SH-SY5Y (cell line): ENCODE measurements around the gene P3R3URF.

Source experiments
- GATA2 ChIP-seq: IDR thresholded peaks from 2 replicates; pipeline ENCODE4 v1.6.1; 2011; ENCODE audit warnings: mild to moderate bottlenecking, low read depth, low read length
- GATA3 ChIP-seq: IDR thresholded peaks from 2 replicates; pipeline ENCODE4 v1.6.1; 2011; ENCODE audit warnings: low read depth, mild to moderate bottlenecking, low read length, moderate library complexity

Gene P3R3URF

GRCh38 chr1:46133781-46134350, 42.4 kb downstream of the P3R3URF start:
- TF ChIP-seq GATA2 (no peak), GATA3 (no peak)

DNA sequence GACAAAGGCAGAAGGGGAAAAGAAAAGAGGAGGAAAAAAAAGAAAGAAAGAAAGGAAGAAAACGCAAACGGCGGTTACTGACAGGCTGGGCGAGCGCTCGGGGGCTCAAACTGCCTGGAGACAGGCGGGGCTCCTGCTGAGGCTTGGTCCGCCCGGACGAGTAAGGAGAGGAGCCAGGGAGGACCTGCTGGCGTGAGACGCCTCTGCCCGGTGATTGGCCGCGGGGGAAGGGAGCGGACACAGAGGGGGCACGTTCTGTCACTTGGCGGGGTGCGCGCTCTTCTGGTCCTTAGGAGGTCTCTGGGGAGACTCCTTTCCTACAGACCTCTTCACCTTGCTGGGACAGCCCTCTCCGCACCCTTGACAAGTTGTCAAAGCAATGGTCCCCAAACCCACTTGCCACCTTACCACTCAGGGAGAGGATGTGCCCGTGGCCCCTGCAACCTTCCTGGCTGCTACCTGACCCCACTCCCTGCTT, 43.1 kb downstream of the P3R3URF start:
- TF ChIP-seq GATA2, result no peak
- no peak for TF ChIP-seq GATA3

- TF ChIP-seq GATA2 (no peak), GATA3 (no peak)
These were observed 43.6 kb downstream of the P3R3URF start, which contains the start of gene PIK3R3 for GRCh38 chr1:46132529-46133180. Gene PIK3R3 (minus strand): TSS chr1:46132629. CDS start chr1:46131952, 677 bp downstream.

DNA sequence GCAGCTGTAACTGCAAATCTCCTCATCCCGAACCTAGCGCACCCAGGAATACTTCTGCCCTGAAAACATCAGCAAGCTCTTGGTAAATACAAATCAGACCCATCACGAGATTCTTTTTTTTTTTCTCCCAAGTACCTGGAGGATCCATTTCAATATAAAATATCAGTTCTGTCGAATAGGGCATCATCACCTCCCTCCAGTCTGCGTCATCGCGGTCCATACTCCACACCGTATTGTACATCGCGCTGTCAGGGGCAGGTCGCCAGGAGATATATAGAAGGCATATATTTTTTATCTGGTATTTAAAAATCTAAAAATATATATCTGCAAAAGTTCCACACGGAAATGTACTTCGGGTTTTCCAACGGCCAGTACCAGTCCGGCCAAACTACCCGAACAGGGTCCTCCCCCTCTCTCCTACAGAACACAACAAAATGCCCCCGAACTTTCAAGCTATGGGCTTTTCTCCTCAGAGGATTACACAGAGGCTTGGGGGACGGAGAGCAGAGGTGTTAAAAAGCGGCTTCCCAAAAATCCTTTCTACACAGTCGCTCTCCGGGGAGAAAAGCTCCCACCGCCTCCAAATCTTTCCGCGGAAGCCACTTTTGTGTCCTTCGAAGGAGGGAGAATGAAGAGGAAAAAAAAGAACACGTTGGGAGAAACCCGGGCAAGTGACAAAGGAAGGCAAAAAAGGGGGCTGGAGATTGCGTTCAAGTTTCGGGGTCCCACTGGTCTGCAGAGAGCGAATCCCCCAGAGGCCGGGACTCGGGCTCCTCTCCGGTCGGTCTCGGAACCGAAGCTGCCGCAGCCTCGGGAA, 44.4 kb downstream of the P3R3URF start:
- TF ChIP-seq GATA3 (no peak), GATA2 (no peak)

DNA sequence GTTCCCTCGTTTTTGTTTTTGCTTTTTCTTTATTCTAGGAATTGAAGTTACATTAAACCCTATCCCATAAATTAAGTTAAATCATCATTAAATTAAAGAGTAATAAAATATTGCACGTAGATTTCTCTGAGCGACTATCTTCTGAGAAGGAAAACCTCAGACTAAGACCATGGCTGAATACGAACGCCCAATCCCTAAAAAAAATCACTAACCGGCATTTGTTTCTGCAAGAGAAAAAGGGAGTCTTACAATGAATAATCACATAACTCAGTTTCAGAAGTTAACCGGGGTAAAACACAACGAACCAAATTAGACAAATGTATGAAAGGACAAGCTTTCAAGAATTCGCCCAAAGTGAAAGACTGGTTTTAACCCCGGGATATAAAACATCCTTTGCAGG, 45.2 kb downstream of the P3R3URF start:
- TF ChIP-seq GATA2 (no peak), GATA3 (no peak)

GRCh38 chr1:46130606-46131005, 45.7 kb downstream of the P3R3URF start:
- no peak for TF ChIP-seq GATA2
- no peak for TF ChIP-seq GATA3

DNA sequence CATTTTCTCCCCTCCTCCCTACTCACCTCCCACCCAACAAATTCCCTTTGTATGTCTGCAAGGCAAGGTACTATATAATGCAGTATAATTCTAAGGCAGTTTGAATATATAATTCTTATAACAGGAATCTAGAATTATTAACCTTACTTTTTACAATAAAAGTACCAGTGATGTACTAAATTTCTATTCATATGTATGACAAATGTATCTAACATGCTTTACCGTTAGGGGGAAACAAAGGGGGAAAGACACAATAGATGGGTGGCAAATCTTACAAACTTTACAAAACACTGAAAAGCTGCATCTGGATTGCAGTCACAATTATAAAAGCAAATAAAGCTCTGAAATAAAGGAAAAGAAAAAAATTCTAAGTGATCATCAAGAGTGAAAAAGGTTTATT, 46.2 kb downstream of the P3R3URF start:
- TF ChIP-seq GATA3 (no peak), GATA2 (no peak)

- TF ChIP-seq GATA2 (no peak), GATA3 (no peak)
These were observed 47.9 kb downstream of the P3R3URF start for GRCh38 chr1:46128344-46128743.
